Spinal cord (tissue), 10 donors: ENCODE measurements around the gene CCDC6. TPM values are rescaled to one million over a fixed set of nuclear protein-coding genes. Genes with fewer than 3 reads are reported as not detected.
A peak's percentile ranks its signal among the peaks of the same experiment; 100 is the strongest.
"Not testable (repeated sequence)": the region's sequence is repeated elsewhere in the genome, so short reads cannot be mapped to it uniquely, and the experiment has no call there.

Source experiments
- DNase-seq, 6 donors: peaks; one replicate each; pipeline versions ENCODE4 v3.0.0 to v3.0.0-alpha.2; 2013 to 2015; ENCODE audit warnings: low spot score in 6 of 6, low read depth in 4 of 6
- H3K27ac ChIP-seq: one replicate; pipeline ENCODE4 v1.5.1; 2013; ENCODE audit warnings: low read depth, low read length, control low read depth
- H3K27me3 ChIP-seq: one replicate; pipeline ENCODE4 v1.6.1; 2013; ENCODE audit warnings: low read length; ENCODE audit not compliant: control insufficient read depth, insufficient read depth
- H3K36me3 ChIP-seq: one replicate; pipeline ENCODE4 v1.6.1; 2013; ENCODE audit warnings: low read length; ENCODE audit not compliant: control insufficient read depth, insufficient read depth
- H3K4me1 ChIP-seq: one replicate; pipeline ENCODE4 v1.6.1; 2013; ENCODE audit warnings: low read length; ENCODE audit not compliant: control insufficient read depth, insufficient read depth
- H3K4me3 ChIP-seq: one replicate; pipeline ENCODE4 v1.5.1; 2013; ENCODE audit warnings: low read depth, low read length, control low read depth
- H3K9me3 ChIP-seq: one replicate; pipeline ENCODE4 v1.6.1; 2013; ENCODE audit warnings: low read length; ENCODE audit not compliant: control insufficient read depth, insufficient read depth
- WGBS: methylation state at CpG from one replicate; pipeline ENCODE4 v1.1.5; 2013; ENCODE audit warnings: missing lambda C conversion rate; ENCODE audit not compliant: insufficient coverage; 5-methylcytosine and 5-hydroxymethylcytosine counted together
- long read RNA-seq, 4 donors: transcript quantifications; one replicate each; lab custom pipeline, GENCODE V29; 2026
- polyA plus RNA-seq, 2 donors: library from polyadenylated mRNA; unstranded; fragments of 120-200 nt; gene quantifications; one replicate each; pipeline ENCODE4 v1.2.1, GENCODE V29; 2013; ENCODE audit not compliant: insufficient read length in 2 of 2
- total RNA-seq, 2 donors: library from RNA; depleted of rRNA in 1 of 2; stranded (reverse); fragments of 120-200 nt in 1 of 2; fragments of >200 nt in 1 of 2; gene quantifications; one replicate each; pipeline versions ENCODE4 v1.2.3 to v1.2.4, GENCODE V29; 2013 to 2014
- donor health status: healthy.

Gene CCDC6
- 10 to 100 TPM; 31.6 to 68.9 TPM for total RNA-seq
- polyA plus RNA-seq, result 10 to 100 TPM; 32.6 to 46.7 TPM
- long read RNA-seq, donor 1, full-length matches to known transcripts, result 21 of 21 reads
- long read RNA-seq, donor 1, partial matches to known transcripts, result 0 of 21 reads
- long read RNA-seq, donor 1, other reads (novel, unspliced or antisense), result 0 of 21 reads
- long read RNA-seq, donor 2, full-length matches to known transcripts, result 9 of 9 reads
- long read RNA-seq, donor 2, partial matches to known transcripts, result 0 of 9 reads
- long read RNA-seq, donor 2, other reads (novel, unspliced or antisense), result 0 of 9 reads
- long read RNA-seq, donor 3, full-length matches to known transcripts, result 11 of 11 reads
- long read RNA-seq, donor 3, partial matches to known transcripts, result 0 of 11 reads
- long read RNA-seq, donor 3, other reads (novel, unspliced or antisense), result 0 of 11 reads
- long read RNA-seq, donor 4, full-length matches to known transcripts, result 6 of 6 reads
- long read RNA-seq, donor 4, partial matches to known transcripts, result 0 of 6 reads
- long read RNA-seq, donor 4, other reads (novel, unspliced or antisense), result 0 of 6 reads

GRCh38 chr10:59906417-59907202 lies at the start of gene CCDC6:
Gene CCDC6, minus strand, starts transcription at chr10:59906556. Its CDS starts 132 bp downstream, at chr10:59906424.
- DNase-seq, result peak; percentile 72 to 98 (median 86)
- H3K36me3 ChIP-seq, result no peaks in the 10 kb centered on the region
- no peaks in the 10 kb centered on the region for H3K27me3 ChIP-seq
- H3K4me1 ChIP-seq, result peaks cover 6% of the 10 kb centered on the region
- peak within 1 kb of the TSS; percentile 90 for H3K4me3 ChIP-seq
- peak within 1 kb of the TSS; percentile 84 for H3K27ac ChIP-seq
- 0% methylated on average over 58 of the region's 64 CpGs for WGBS
- H3K9me3 ChIP-seq, result no peaks in the 10 kb centered on the region

DNA sequence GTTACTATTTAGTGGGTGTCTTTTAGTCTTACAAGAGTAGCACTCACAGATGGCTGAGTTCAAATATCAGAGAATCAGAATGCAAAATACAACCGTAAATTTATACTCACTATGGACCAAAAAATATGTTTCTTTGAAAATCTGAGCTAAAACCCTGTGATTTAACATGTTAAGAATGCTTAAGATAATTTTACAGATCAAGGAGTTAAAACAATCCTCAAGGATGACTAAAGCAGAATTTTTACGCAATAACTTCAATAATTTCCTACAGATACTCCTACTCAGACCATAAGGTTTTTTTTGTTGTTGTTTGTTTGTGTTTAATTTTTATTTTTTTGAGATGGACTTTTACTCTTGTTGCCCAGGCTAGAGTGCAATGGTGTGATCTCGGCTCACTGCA lies 47.9 kb upstream of the CCDC6 start:
- Histone ChIP-seq H3K9me3 (no peaks in the 10 kb centered on the region), H3K36me3 (no peaks in the 10 kb centered on the region), H3K27ac (no peak overlapping the region), H3K27me3 (no peaks in the 10 kb centered on the region), H3K4me3 (no peak overlapping the region), H3K4me1 (no peaks in the 10 kb centered on the region)
- no peak for DNase-seq
- no CpG with 5 or more reads among the region's 3 CpGs for WGBS

DNA sequence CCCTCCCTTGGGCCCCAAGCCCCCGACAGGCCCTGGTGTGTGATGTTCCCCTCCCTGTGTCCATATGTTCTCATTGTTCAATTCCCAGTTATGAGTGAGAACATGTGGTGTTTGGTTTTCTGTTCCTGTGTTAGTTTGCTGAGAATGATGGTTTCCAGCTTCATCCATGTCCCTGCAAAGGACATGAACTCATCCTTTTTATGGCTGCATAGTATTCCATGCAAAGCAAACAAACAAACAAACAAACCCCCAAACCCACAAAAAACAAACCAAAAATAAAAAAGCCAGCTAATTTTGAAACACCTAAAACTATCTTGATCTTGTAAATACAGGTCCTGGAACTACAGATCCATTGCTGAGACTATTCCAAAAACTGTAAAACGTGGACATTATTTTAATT lies 47.4 kb upstream of the CCDC6 start:
- H3K4me3 ChIP-seq, DNase-seq, H3K9me3 ChIP-seq, H3K27ac ChIP-seq, H3K27me3 ChIP-seq, H3K36me3 ChIP-seq, H3K4me1 ChIP-seq: not testable (repeated sequence)
- WGBS, result no CpG with 5 or more reads among the region's 2 CpGs

DNA sequence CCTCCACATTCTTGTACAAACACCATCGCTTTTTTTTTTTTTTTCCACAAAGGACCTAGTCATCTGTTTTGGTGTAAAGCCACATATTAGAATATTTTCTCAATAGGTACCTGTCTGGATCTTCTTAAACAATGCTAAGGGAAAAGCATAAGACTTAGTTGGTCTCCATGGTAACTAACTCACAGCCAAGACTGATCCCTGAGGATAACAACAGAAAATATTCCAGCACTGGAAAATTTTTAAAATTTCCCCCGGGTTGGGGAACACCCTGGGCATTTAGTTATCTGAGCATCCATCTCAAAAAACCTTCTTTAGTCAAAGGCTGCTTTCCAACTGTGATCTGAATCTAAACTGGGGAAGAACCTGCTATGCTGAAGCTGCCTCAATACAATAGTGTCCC lies 43.7 kb upstream of the CCDC6 start:
- Histone ChIP-seq H3K4me3 (no peak overlapping the region), H3K9me3 (no peaks in the 10 kb centered on the region), H3K27ac (no peak overlapping the region), H3K36me3 (no peaks in the 10 kb centered on the region), H3K27me3 (no peaks in the 10 kb centered on the region), H3K4me1 (no peaks in the 10 kb centered on the region)
- peak in 2 of 6 donors; percentile 7 to 58 for DNase-seq
- 67% methylated on average over 1 of the region's 2 CpGs for WGBS

- no peak overlapping the region for H3K27ac ChIP-seq
- no peaks in the 10 kb centered on the region for H3K4me1 ChIP-seq
Measured at GRCh38 chr10:59949608-59950007, 43.3 kb upstream of the CCDC6 start.

DNA sequence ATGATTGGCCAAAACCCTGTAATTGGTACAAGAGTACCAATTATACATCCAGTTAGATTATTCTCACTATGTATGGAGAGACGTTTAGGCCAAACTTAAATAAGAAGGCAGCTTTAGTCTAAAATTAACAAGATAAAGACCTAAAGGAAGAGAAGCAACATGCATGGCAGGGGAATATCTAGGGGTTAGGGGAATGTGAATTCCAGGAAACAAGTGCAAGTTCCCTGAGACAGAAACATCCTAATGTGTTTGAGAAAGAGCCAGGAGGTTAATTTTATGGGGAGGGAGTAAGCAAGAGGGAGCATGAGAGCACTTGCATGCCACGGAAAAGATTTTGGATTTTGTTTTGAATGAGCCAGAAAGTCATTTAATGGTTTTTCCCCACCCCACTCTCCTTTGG lies 39.6 kb upstream of the CCDC6 start:
- no peaks in the 10 kb centered on the region for H3K9me3 ChIP-seq
- no peaks in the 10 kb centered on the region for H3K27me3 ChIP-seq
- H3K27ac ChIP-seq, result no peak overlapping the region
- DNase-seq, result no peak
- H3K4me3 ChIP-seq, result no peak overlapping the region
- WGBS, result no CpG with 5 or more reads among the region's 2 CpGs
- no peaks in the 10 kb centered on the region for H3K36me3 ChIP-seq
- H3K4me1 ChIP-seq, result no peaks in the 10 kb centered on the region

More at GRCh38 chr10:59949608-59950007, 43.3 kb upstream of the CCDC6 start:
- no peaks in the 10 kb centered on the region for H3K36me3 ChIP-seq
- no peak overlapping the region for H3K4me3 ChIP-seq
- H3K27me3 ChIP-seq, result no peaks in the 10 kb centered on the region
- H3K9me3 ChIP-seq, result no peaks in the 10 kb centered on the region
- no CpG with 5 or more reads among the region's 1 CpG for WGBS
- no peak for DNase-seq

- no peaks in the 10 kb centered on the region for H3K27me3 ChIP-seq
- H3K36me3 ChIP-seq, result no peaks in the 10 kb centered on the region
- no peak for DNase-seq
- no peaks in the 10 kb centered on the region for H3K9me3 ChIP-seq
- H3K4me3 ChIP-seq, result no peak overlapping the region
- WGBS, result 100% methylated on average over 5 of the region's 5 CpGs
- H3K27ac ChIP-seq, result no peak overlapping the region
- no peaks in the 10 kb centered on the region for H3K4me1 ChIP-seq
Measured at GRCh38 chr10:59945590-59945989, 39.2 kb upstream of the CCDC6 start.

GRCh38 chr10:59944339-59944935 lies 38.1 kb upstream of the CCDC6 start:
- Histone ChIP-seq H3K4me1 (no peaks in the 10 kb centered on the region), H3K36me3 (no peaks in the 10 kb centered on the region), H3K27me3 (no peaks in the 10 kb centered on the region), H3K27ac (no peak overlapping the region), H3K4me3 (no peak overlapping the region), H3K9me3 (no peaks in the 10 kb centered on the region)
- no peak for DNase-seq
- 87% methylated on average over 13 of the region's 16 CpGs for whole genome bisulfite sequencing

GRCh38 chr10:59942556-59942955 lies 36.2 kb upstream of the CCDC6 start:
- no peak overlapping the region for H3K4me3 ChIP-seq
- 100% methylated on average over 1 of the region's 4 CpGs for WGBS

More at GRCh38 chr10:59942556-59942955, 36.2 kb upstream of the CCDC6 start:
- DNase-seq, result no peak
- Histone ChIP-seq H3K27me3 (no peaks in the 10 kb centered on the region), H3K36me3 (no peaks in the 10 kb centered on the region), H3K4me1 (no peaks in the 10 kb centered on the region), H3K9me3 (no peaks in the 10 kb centered on the region), H3K27ac (no peak overlapping the region)
